ENCODE data around the gene OXT.
"Not testable (repeated sequence)": the region's sequence is repeated elsewhere in the genome, so short reads cannot be mapped to it uniquely, and the experiment has no call there.

The OXT gene

GRCh38 chr20:3072530-3073250 is 1.3 kb downstream of the OXT start:
- no peak overlapping the region for H3K4me3 ChIP-seq (replicated peaks; ENCODE audit: low read depth, low read length)
- TF ChIP-seq CTCF (IDR thresholded peaks at IDR 0.05; ENCODE audit: low read length, missing control alignments) = no peak
- DNase-seq (ENCODE audit: low read depth) = no peak

- not testable (repeated sequence) for H3K4me3 ChIP-seq (replicated peaks; ENCODE audit: low read depth, low read length); DNase-seq (ENCODE audit: low read depth)
These were observed 1.8 kb downstream of the OXT start for GRCh38 chr20:3073251-3073643.

- TF ChIP-seq CTCF (IDR thresholded peaks at IDR 0.05; ENCODE audit: low read length, missing control alignments) = no peak
- H3K4me3 ChIP-seq (replicated peaks; ENCODE audit: low read depth, low read length) = no peak overlapping the region
- no peak for DNase-seq (ENCODE audit: low read depth)
These were observed 3.4 kb downstream of the OXT start for GRCh38 chr20:3074812-3075211.

GRCh38 chr20:3075315-3075714 is 3.9 kb downstream of the OXT start:
- H3K4me3 ChIP-seq (replicated peaks; ENCODE audit: low read depth, low read length); DNase-seq (ENCODE audit: low read depth): not testable (repeated sequence)

GRCh38 chr20:3077618-3078134 is 6.3 kb downstream of the OXT start:
- no peak overlapping the region for H3K4me3 ChIP-seq (replicated peaks; ENCODE audit: low read depth, low read length)
- no peak for DNase-seq (ENCODE audit: low read depth)
- no peak for TF ChIP-seq CTCF (IDR thresholded peaks at IDR 0.05; ENCODE audit: low read length, missing control alignments)

- H3K4me3 ChIP-seq (replicated peaks; ENCODE audit: low read depth, low read length) = no peak overlapping the region
- TF ChIP-seq CTCF (IDR thresholded peaks at IDR 0.05; ENCODE audit: low read length, missing control alignments) = no peak
- DNase-seq (ENCODE audit: low read depth) = peak; percentile 24
These were observed 9.5 kb downstream of the OXT start for GRCh38 chr20:3080939-3081388.

GRCh38 chr20:3081641-3082040 is 10.2 kb downstream of the OXT start:
- H3K4me3 ChIP-seq (replicated peaks; ENCODE audit: low read depth, low read length) = no peak overlapping the region
- no peak for DNase-seq (ENCODE audit: low read depth)
- TF ChIP-seq CTCF (IDR thresholded peaks at IDR 0.05; ENCODE audit: low read length, missing control alignments) = no peak

GRCh38 chr20:3082306-3082951 is 11.0 kb downstream of the OXT start:
- no peak for DNase-seq (ENCODE audit: low read depth)
- no peak overlapping the region for H3K4me3 ChIP-seq (replicated peaks; ENCODE audit: low read depth, low read length)
- no peak for TF ChIP-seq CTCF (IDR thresholded peaks at IDR 0.05; ENCODE audit: low read length, missing control alignments)
